ENCODE data around the gene TNFSF15. TPM values are rescaled to one million over a fixed set of nuclear protein-coding genes. Genes with fewer than 3 reads are reported as not detected.

Gene TNFSF15
- total RNA-seq, 1 experiment from 2014 or later = not detected

DNA sequence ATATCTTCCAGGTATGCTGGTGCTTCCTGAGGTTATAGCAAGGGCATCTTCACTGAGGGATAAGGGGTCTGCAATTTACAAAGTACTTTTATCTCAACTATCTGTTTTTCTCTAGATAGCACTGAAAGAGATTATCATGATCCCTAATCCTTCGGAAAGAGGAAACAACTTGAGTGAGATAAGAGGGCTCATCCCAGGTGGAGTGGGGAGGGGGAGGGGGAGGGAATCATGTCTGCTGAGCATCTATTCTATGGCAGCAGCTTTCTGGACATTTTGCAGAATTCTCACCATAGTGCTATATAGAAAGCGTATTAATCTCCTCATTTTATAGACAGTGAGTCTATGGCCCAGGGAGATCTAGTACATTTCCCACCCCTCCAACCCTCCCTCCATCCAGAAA lies 5.9 kb downstream of the TNFSF15 start:
- DNase-seq (ENCODE audit: low read depth, low spot score) (no peak), ATAC-seq (no peak)
- Histone ChIP-seq H3K36me3 (ENCODE audit: control insufficient read depth in 1 of 2, insufficient read depth in 2 of 2, low read length in 2 of 2) (no peaks in the 10 kb centered on the region), H3K4me3 (replicated peaks in 1 of 2; ENCODE audit: low read depth in 1 of 2, low read length in 2 of 2) (no peak overlapping the region), H3K9me3 (ENCODE audit: control insufficient read depth in 1 of 2, insufficient read depth in 1 of 2, low read depth in 1 of 2, low read length in 2 of 2) (no peaks in the 10 kb centered on the region), H3K4me2 (ENCODE audit: low read length) (no peak overlapping the region), H3K9ac (ENCODE audit: low read length) (no peak overlapping the region), H3K79me2 (ENCODE audit: insufficient read depth, low read length) (no peaks in the 10 kb centered on the region), H3K9me2 (ENCODE audit: insufficient read depth) (no peaks in the 10 kb centered on the region), H3K4me1 (ENCODE audit: control insufficient read depth in 1 of 2, insufficient read depth in 2 of 2, low read length in 2 of 2) (peaks cover 13 to 16% of the 10 kb centered on the region in 2 experiments), H2AFZ (ENCODE audit: low read depth, low read length, poor library complexity, severe bottlenecking) (no peak overlapping the region), H3K27ac (ENCODE audit: low read depth, low read length) (no peak overlapping the region), H3K27me3 (ENCODE audit: insufficient read depth, low read length) (no peaks in the 10 kb centered on the region; the same call in 1 of the 2 replicates), H4K20me1 (ENCODE audit: insufficient read depth) (no peaks in the 10 kb centered on the region)
- TF ChIP-seq REST (IDR thresholded peaks at IDR 0.05; ENCODE audit: low read depth) (no peak), EGR1 (IDR thresholded peaks at IDR 0.05; ENCODE audit: low read depth) (no peak), CEBPB (IDR thresholded peaks at IDR 0.05; ENCODE audit: low read depth) (no peak), YY1 (IDR thresholded peaks at IDR 0.05; ENCODE audit: extremely low read depth, insufficient replicate concordance, low read depth, low read length) (no peak), ZNF274 (IDR thresholded peaks at IDR 0.05; ENCODE audit: low read depth, low read length) (no peak), CBX3 (IDR thresholded peaks at IDR 0.05; ENCODE audit: low read depth) (no peak), JUND (IDR thresholded peaks at IDR 0.05) (no peak), POLR2AphosphoS5 (IDR thresholded peaks at IDR 0.05; ENCODE audit: low read depth, low read length) (no peak), EZH2 (IDR thresholded peaks at IDR 0.05) (no peak), ZBTB33 (IDR thresholded peaks at IDR 0.05; ENCODE audit: extremely low read depth, insufficient replicate concordance, low read length) (no peak), POLR2A (IDR thresholded peaks at IDR 0.05; ENCODE audit: borderline replicate concordance, extremely low read depth, insufficient read depth, insufficient read length) (no peak), TCF7L2 (IDR thresholded peaks at IDR 0.05; ENCODE audit: borderline replicate concordance, extremely low read depth, insufficient read depth, insufficient read length) (no peak), FOSL1 (IDR thresholded peaks at IDR 0.05; ENCODE audit: low read depth) (no peak), MAX (IDR thresholded peaks at IDR 0.05) (no peak), SIN3A (IDR thresholded peaks at IDR 0.05; ENCODE audit: low read depth) (no peak), EZH2phosphoT487 (IDR thresholded peaks at IDR 0.05; ENCODE audit: borderline replicate concordance) (no peak), ZFX (IDR thresholded peaks at IDR 0.05) (no peak), ELF1 (IDR thresholded peaks at IDR 0.05; ENCODE audit: borderline replicate concordance, low read depth) (no peak)
- intact Hi-C loops (cut with micrococcal nuclease) = no loop called here
- RAD21 ChIA-PET (ENCODE audit: low non-redundant PET in 1 of 2, low total read pairs in 2 of 2, uncharacterized antibody in 2 of 2, unreplicated experiment in 2 of 2) = no interaction called here
- no TSS peak for BruUV-seq (replicated peaks)
- CTCF ChIA-PET = no interaction called here
- POLR2A ChIA-PET = no interaction called here
